ENCODE measurements around the gene HMX1. TPM values are rescaled to one million over a fixed set of nuclear protein-coding genes. Genes with fewer than 3 reads are reported as not detected.

The HMX1 gene
- total RNA-seq, 4 donors from 2014 or later: not detected

GRCh38 chr4:8904666-8905065 lies 33.0 kb upstream of the HMX1 start:
- H3K27ac ChIP-seq: no peak overlapping the region
- no peak for ATAC-seq
- no peak overlapping the region for H3K4me3 ChIP-seq
- 87% methylated on average over 3 to 4 of the region's 6 CpGs for WGBS, 2 donors (ENCODE audit: low coverage in 1 of 2)
- H3K27me3 ChIP-seq: peaks cover 78% of the 10 kb centered on the region
- H3K4me1 ChIP-seq: peaks cover 0 to 5% (median 0%) of the 10 kb centered on the region in 3 donors
- no peaks in the 10 kb centered on the region for H3K36me3 ChIP-seq
- peaks cover 0 to 39% (median 0%) of the 10 kb centered on the region in 3 donors for H3K9me3 ChIP-seq
- TF ChIP-seq EP300 (IDR thresholded peaks at IDR 0.05): no peak
- TF ChIP-seq POLR2A (IDR thresholded peaks at IDR 0.05): no peak
- TF ChIP-seq CTCF (IDR thresholded peaks at IDR 0.05): no peak
- TF ChIP-seq POLR2AphosphoS5 (IDR thresholded peaks at IDR 0.05): no peak

- Histone ChIP-seq H3K4me3 (no peak overlapping the region), H3K4me1 (no peaks in the 10 kb centered on the region), H3K9me3 (peaks cover 0 to 45% (median 0%) of the 10 kb centered on the region in 3 donors), H3K27ac (no peak overlapping the region), H3K36me3 (no peaks in the 10 kb centered on the region), H3K27me3 (peaks cover 84% of the 10 kb centered on the region)
- ATAC-seq: no peak
- TF ChIP-seq POLR2AphosphoS5 (IDR thresholded peaks at IDR 0.05) (no peak), POLR2A (IDR thresholded peaks at IDR 0.05) (no peak), CTCF (IDR thresholded peaks at IDR 0.05) (no peak), EP300 (IDR thresholded peaks at IDR 0.05) (no peak)
- WGBS, 2 donors (ENCODE audit: low coverage in 1 of 2): 89% methylated on average over 1 of the region's 9 CpGs; no CpG with 5 or more reads in 1 of the 2 donors
Observed at GRCh38 chr4:8904041-8904501, 32.4 kb upstream of the HMX1 start.

- H3K36me3 ChIP-seq: no peaks in the 10 kb centered on the region
- peaks cover 0 to 45% (median 0%) of the 10 kb centered on the region in 3 donors for H3K9me3 ChIP-seq
- H3K27ac ChIP-seq: no peak overlapping the region
- 83 to 94% methylated on average over 3 to 5 of the region's 6 CpGs for WGBS, 2 donors (ENCODE audit: low coverage in 1 of 2)
- peaks cover 88% of the 10 kb centered on the region for H3K27me3 ChIP-seq
- TF ChIP-seq CTCF (IDR thresholded peaks at IDR 0.05): no peak
- no peak for TF ChIP-seq EP300 (IDR thresholded peaks at IDR 0.05)
- TF ChIP-seq POLR2A (IDR thresholded peaks at IDR 0.05): no peak
- no peak for TF ChIP-seq POLR2AphosphoS5 (IDR thresholded peaks at IDR 0.05)
- no peak overlapping the region for H3K4me3 ChIP-seq
- ATAC-seq: no peak
- no peaks in the 10 kb centered on the region for H3K4me1 ChIP-seq
Observed at GRCh38 chr4:8901335-8901734, 29.7 kb upstream of the HMX1 start.

- WGBS, 2 donors (ENCODE audit: low coverage in 1 of 2): 80 to 86% methylated on average over 3 to 5 of the region's 6 CpGs
- H3K4me3 ChIP-seq: no peak overlapping the region
- H3K27ac ChIP-seq: no peak overlapping the region
- no peaks in the 10 kb centered on the region for H3K36me3 ChIP-seq
- H3K27me3 ChIP-seq: peaks cover 88% of the 10 kb centered on the region
- H3K4me1 ChIP-seq: no peaks in the 10 kb centered on the region
- TF ChIP-seq POLR2AphosphoS5 (IDR thresholded peaks at IDR 0.05) (no peak), POLR2A (IDR thresholded peaks at IDR 0.05) (no peak), EP300 (IDR thresholded peaks at IDR 0.05) (no peak), CTCF (IDR thresholded peaks at IDR 0.05) (no peak)
- peaks cover 0 to 45% (median 0%) of the 10 kb centered on the region in 3 donors for H3K9me3 ChIP-seq
- no peak for ATAC-seq
Observed at GRCh38 chr4:8900588-8900987, 28.9 kb upstream of the HMX1 start.

GRCh38 chr4:8898419-8898818 lies 26.8 kb upstream of the HMX1 start:
- H3K36me3 ChIP-seq: no peaks in the 10 kb centered on the region
- peaks cover 0 to 44% (median 0%) of the 10 kb centered on the region in 3 donors for H3K9me3 ChIP-seq
- H3K4me1 ChIP-seq: peaks cover 0 to 12% (median 0%) of the 10 kb centered on the region in 3 donors
- no peak for ATAC-seq
- WGBS, 2 donors (ENCODE audit: low coverage in 1 of 2): 27 to 35% methylated on average over 3 to 10 of the region's 10 CpGs
- peaks cover 90% of the 10 kb centered on the region for H3K27me3 ChIP-seq
- H3K4me3 ChIP-seq: no peak overlapping the region
- TF ChIP-seq CTCF (IDR thresholded peaks at IDR 0.05): no peak
- no peak for TF ChIP-seq EP300 (IDR thresholded peaks at IDR 0.05)
- no peak for TF ChIP-seq POLR2A (IDR thresholded peaks at IDR 0.05)
- TF ChIP-seq POLR2AphosphoS5 (IDR thresholded peaks at IDR 0.05): no peak
- H3K27ac ChIP-seq: no peak overlapping the region

Data from gastroesophageal sphincter (tissue), 4 donors.